Right lobe of liver (tissue), 4 donors: Measurements from ENCODE around the gene FANCE.

Experiments used
- POLR2A ChIP-seq: fragments of 450-650 bp; IDR thresholded peaks from one replicate; pipeline ENCODE4 v1.6.1; 2017; ENCODE audit warnings: antibody characterized with exemption, mild to moderate bottlenecking
- TF ChIP-seq, protein P1 (sequence below), 4 donors: fragments of 200-600 bp in 3 of 4; fragments of 450-650 bp in 1 of 4; IDR thresholded peaks; one replicate each; pipeline versions ENCODE4 v1.5.1 to v1.8.0; 2016 to 2022; ENCODE audit warnings: antibody characterized with exemption in 4 of 4, mild to moderate bottlenecking in 2 of 4
- donor health status: DM: no; HTN: no; CAD: no.
- donor health status: DM: no; HTN: no; CAD: no.
- donor health status: DM: no; HTN: yes; CAD: no.

DNA sequence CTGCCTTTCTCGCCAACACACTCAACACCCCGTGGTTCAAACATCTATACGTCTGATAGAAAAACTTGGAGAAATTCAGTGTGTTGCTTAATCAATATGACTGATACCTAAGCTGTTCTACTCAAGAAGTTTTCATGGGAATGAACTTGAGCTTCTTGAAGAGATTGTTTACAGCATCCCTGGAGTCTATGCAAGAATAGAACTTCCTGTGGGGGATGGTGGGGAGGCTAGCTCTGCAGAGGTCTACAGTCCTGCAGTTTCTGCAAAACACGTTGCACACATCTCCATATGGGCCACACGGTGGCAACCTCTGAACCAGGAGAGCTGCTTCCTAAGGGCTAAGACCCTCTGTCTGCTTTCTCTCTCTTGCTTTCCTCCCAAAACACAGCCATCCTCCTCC is 32.7 kb upstream of the FANCE start:
- TF ChIP-seq, protein P1, sequence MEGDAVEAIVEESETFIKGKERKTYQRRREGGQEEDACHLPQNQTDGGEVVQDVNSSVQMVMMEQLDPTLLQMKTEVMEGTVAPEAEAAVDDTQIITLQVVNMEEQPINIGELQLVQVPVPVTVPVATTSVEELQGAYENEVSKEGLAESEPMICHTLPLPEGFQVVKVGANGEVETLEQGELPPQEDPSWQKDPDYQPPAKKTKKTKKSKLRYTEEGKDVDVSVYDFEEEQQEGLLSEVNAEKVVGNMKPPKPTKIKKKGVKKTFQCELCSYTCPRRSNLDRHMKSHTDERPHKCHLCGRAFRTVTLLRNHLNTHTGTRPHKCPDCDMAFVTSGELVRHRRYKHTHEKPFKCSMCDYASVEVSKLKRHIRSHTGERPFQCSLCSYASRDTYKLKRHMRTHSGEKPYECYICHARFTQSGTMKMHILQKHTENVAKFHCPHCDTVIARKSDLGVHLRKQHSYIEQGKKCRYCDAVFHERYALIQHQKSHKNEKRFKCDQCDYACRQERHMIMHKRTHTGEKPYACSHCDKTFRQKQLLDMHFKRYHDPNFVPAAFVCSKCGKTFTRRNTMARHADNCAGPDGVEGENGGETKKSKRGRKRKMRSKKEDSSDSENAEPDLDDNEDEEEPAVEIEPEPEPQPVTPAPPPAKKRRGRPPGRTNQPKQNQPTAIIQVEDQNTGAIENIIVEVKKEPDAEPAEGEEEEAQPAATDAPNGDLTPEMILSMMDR (IDR thresholded peaks at IDR 0.05), result no peak
- no peak for TF ChIP-seq POLR2A
